Endothelial cell of umbilical vein (primary cell): ENCODE results near the gene BCR.

Experiments
- CTCF ChIP-seq, 2 donors: IDR thresholded peaks; 1 replicate in 1 of 2; 2 replicates in 1 of 2; pipeline ENCODE4 v1.5.1; 2011; ENCODE audit warnings: low read length in 2 of 2, mild to moderate bottlenecking in 2 of 2, moderate library complexity in 2 of 2, control low read depth in 1 of 2, inconsistent platforms in 1 of 2, low read depth in 1 of 2; ENCODE audit not compliant: insufficient read depth in 1 of 2; ENCODE audit errors: extremely low read depth in 1 of 2
- EZH2 ChIP-seq: IDR thresholded peaks from 2 replicates; pipeline ENCODE4 v1.6.1; 2012; ENCODE audit warnings: borderline replicate concordance, low read depth, mild to moderate bottlenecking, moderate library complexity, low read length, inconsistent platforms; ENCODE audit not compliant: severe bottlenecking
- FOS ChIP-seq: IDR thresholded peaks from 2 replicates; pipeline ENCODE4 v1.6.1; 2011; ENCODE audit warnings: mild to moderate bottlenecking, low read length, moderate library complexity, borderline replicate concordance; ENCODE audit not compliant: insufficient read depth
- GATA2 ChIP-seq: IDR thresholded peaks from 2 replicates; pipeline ENCODE4 v1.7.0; 2011; ENCODE audit warnings: low read depth, mild to moderate bottlenecking, moderate library complexity, mixed read lengths, low read length; ENCODE audit not compliant: insufficient read length, insufficient read depth
- JUN ChIP-seq: IDR thresholded peaks from 2 replicates; pipeline ENCODE4 v1.6.1; 2011; ENCODE audit warnings: borderline replicate concordance, low read depth; ENCODE audit not compliant: insufficient read length, insufficient read depth
- MAX ChIP-seq: IDR thresholded peaks from 2 replicates; pipeline ENCODE4 v1.6.1; 2011; ENCODE audit not compliant: insufficient read depth, insufficient read length
- POLR2AphosphoS5 ChIP-seq: IDR thresholded peaks from 2 replicates; pipeline ENCODE4 v1.6.1; 2012; ENCODE audit warnings: low read depth, mild to moderate bottlenecking, control low read depth, low read length, moderate library complexity; ENCODE audit not compliant: insufficient read depth

GRCh38 chr22:23131931-23132330, 48.4 kb upstream of the BCR start:
- no peak for TF ChIP-seq MAX
- TF ChIP-seq CTCF (IDR thresholded peaks at IDR 0.05; ENCODE audit: extremely low read depth in 1 of 2, insufficient read depth in 1 of 2, low read depth in 1 of 2, low read length in 2 of 2), result no peak
- no peak for TF ChIP-seq GATA2
- no peak for TF ChIP-seq EZH2
- no peak for TF ChIP-seq FOS
- no peak for TF ChIP-seq POLR2AphosphoS5
- TF ChIP-seq JUN, result no peak
